ENCODE measurements around the gene NF2. TPM values are rescaled to one million over a fixed set of nuclear protein-coding genes. Genes with fewer than 3 reads are reported as not detected.

Gene NF2
- total RNA-seq (2022; extraction: Qiagen RNA extraction), result 14.4 to 18.6 TPM (median 16.3 TPM) in 5 replicates

DNA sequence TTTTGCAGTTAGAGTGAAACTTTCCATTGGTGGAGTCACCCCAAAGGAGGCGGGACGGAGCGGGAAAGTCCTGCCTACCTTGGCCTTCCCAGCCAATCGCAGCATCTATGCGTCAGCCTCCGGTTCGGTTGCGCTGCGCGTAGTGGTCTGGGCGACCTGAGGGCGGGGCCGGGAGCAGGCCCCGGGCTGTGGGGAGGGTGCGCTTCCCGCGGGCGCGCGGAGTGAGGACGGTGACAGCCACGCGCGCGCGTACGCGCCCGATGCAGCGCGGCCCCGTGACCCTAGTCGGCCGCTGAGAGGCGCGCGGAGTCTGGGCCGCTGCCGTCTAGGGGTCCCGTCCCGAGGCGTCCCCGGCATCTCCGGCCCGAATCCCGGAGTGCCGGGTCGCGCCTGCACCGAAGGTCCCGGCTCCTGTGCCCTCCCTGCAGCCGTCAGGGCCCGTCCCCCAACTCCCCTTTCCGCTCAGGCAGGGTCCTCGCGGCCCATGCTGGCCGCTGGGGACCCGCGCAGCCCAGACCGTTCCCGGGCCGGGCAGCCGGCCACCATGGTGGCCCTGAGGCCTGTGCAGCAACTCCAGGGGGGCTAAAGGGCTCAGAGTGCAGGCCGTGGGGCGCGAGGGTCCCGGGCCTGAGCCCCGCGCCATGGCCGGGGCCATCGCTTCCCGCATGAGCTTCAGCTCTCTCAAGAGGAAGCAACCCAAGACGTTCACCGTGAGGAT, at the start of gene NF2:
Gene NF2 (plus strand): TSS at position 276 of the 718 bp plus-strand sequence. CDS start 366 bp downstream, at position 642.

DNA sequence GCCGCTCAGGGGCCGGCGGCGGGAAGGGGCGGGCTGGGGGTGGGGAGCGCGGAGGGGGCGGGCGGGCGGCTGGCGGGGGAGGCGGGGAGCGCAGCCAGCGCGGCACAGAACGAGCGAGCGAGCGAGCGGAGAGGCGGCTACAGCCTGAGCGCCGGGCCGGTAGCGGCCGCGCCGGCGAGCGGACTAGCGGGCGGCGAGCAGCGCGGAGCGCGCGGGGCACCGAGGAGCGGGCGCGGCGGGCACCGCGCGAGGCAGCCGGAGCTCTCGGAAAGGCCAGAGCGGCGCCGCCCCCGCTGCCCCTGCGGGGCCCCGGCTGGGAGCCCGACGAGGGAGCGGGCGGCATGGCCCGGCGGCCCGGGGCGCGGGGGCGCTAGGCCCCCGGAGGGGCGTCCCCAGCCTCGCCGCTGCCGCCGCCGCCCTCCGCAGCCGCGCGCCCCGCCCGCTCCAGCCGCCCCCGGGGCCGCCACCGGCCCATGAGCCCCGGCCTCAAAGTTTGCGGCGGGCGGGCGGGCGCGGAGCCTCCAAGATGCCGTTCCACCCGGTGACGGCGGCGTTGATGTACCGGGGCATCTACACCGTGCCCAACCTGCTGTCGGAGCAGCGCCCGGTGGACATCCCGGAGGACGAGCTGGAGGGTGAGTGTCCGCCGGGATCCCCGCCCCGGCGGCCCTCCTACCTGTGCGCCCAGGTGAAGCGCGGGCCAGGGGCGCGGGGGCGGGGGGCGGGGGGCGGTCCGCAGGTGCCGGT, 116.6 kb downstream of the NF2 start, which contains the start of gene CABP7:
Gene CABP7 (plus strand): TSS at position 105 of the 747 bp plus-strand sequence. CDS start 422 bp downstream, at position 527.

Other genes starting within 250 kb of the NF2 start
- gene AP1B1, start 215.1 kb upstream of the NF2 start, total RNA-seq (2022; extraction: Qiagen RNA extraction), result 20.9 to 30.4 TPM (median 30.0 TPM) in 5 replicates
- not detected in 5 replicates for gene RFPL1, start 165.1 kb upstream of the NF2 start, total RNA-seq (2022; extraction: Qiagen RNA extraction)
- 0.07 to 0.17 TPM (median 0.12 TPM) in 5 replicates for gene NEFH, start 123.4 kb upstream of the NF2 start, total RNA-seq (2022; extraction: Qiagen RNA extraction)
- 29.2 to 32.5 TPM (median 30.5 TPM) in 5 replicates for gene THOC5, start 49.9 kb upstream of the NF2 start, total RNA-seq (2022; extraction: Qiagen RNA extraction)
- gene NIPSNAP1, start 22.5 kb upstream of the NF2 start, total RNA-seq (2022; extraction: Qiagen RNA extraction), result 58.3 to 64.0 TPM (median 61.9 TPM) in 5 replicates
- gene CABP7, start 116.4 kb downstream of the NF2 start, total RNA-seq (2022; extraction: Qiagen RNA extraction), result 0.03 to 0.21 TPM (median 0.18 TPM) in 5 replicates
- gene ZMAT5, start 163.4 kb downstream of the NF2 start, total RNA-seq (2022; extraction: Qiagen RNA extraction), result 13.3 to 20.0 TPM (median 18.0 TPM) in 5 replicates
- 104 to 132 TPM (median 115 TPM) in 5 replicates for gene UQCR10, start 163.7 kb downstream of the NF2 start, total RNA-seq (2022; extraction: Qiagen RNA extraction)
- 21.2 to 32.4 TPM (median 31.8 TPM) in 5 replicates for gene ASCC2, start 234.6 kb downstream of the NF2 start, total RNA-seq (2022; extraction: Qiagen RNA extraction)